22Rv1 (cell line): ENCODE data around the gene IRAK4.

Experiments
- H3K27ac ChIP-seq: fragments of 450-650 bp; 2 replicates; pipeline ENCODE4 v1.5.1; 2017
- ZFX ChIP-seq: fragments of 450-650 bp; IDR thresholded peaks from 2 replicates; pipeline ENCODE4 v1.6.1; 2017; ENCODE audit warnings: antibody characterized with exemption, borderline replicate concordance
- TF ChIP-seq, protein P1 (sequence below): fragments of 450-650 bp; IDR thresholded peaks from 2 replicates; pipeline ENCODE4 v1.5.1; 2017; ENCODE audit warnings: mild to moderate bottlenecking

IRAK4 gene

DNA sequence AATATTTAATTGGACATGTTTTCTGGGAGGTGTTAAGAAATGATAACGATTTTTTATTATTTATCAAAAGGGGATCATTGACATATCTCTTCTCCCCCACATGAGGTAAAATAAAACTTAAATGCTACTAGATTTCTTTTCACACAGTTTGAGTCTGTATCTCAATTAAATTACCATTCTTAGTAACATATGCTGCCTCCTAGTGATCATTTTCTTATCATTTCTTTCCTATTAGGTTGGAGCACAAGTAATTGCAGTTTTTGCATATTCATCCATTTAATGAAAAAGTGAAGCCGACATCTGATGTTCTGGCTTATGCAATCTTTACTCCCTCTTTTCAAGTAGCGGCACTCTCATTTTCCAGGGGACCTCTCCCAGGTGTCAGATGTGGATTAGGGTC, 25.1 kb upstream of the IRAK4 start:
- TF ChIP-seq ZFX, result no peak
- TF ChIP-seq, protein P1, sequence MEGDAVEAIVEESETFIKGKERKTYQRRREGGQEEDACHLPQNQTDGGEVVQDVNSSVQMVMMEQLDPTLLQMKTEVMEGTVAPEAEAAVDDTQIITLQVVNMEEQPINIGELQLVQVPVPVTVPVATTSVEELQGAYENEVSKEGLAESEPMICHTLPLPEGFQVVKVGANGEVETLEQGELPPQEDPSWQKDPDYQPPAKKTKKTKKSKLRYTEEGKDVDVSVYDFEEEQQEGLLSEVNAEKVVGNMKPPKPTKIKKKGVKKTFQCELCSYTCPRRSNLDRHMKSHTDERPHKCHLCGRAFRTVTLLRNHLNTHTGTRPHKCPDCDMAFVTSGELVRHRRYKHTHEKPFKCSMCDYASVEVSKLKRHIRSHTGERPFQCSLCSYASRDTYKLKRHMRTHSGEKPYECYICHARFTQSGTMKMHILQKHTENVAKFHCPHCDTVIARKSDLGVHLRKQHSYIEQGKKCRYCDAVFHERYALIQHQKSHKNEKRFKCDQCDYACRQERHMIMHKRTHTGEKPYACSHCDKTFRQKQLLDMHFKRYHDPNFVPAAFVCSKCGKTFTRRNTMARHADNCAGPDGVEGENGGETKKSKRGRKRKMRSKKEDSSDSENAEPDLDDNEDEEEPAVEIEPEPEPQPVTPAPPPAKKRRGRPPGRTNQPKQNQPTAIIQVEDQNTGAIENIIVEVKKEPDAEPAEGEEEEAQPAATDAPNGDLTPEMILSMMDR, result peak; percentile 37; the same call in 1 of the 2 replicates

DNA sequence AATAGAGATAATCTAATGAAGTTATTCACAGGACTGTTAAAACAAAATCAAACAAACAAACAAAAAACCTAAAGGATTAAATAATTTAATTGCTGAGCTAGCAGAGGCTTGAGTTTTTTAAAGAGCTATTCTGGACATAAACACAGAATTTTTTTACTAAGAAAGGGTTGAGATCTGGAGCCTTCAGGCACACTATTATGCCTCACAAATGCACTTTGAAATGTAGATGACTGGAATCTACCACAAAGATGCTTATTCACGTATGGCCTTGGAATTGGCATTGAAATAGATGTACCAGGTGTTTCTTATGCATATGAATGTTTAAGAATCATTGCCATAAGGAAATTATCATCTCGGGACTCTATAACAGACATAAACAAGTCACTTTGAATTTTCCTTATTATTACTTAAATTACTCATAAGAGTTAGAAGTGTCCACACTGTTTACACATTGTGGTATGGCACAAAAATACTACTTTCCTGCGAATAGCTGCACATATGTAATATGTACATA, 21.8 kb upstream of the IRAK4 start:
- no peak overlapping the region for H3K27ac ChIP-seq
- TF ChIP-seq ZFX, result no peak
- TF ChIP-seq, protein P1, result no peak

More for the DNA sequence above, 25.1 kb upstream of the IRAK4 start:
- no peak overlapping the region for H3K27ac ChIP-seq

GRCh38 chr12:43737646-43738045, 21.1 kb upstream of the IRAK4 start:
- TF ChIP-seq ZFX, result no peak
- TF ChIP-seq, protein P1, result no peak
- H3K27ac ChIP-seq, result no peak overlapping the region

GRCh38 chr12:43740511-43741100, 18.1 kb upstream of the IRAK4 start:
- no peak overlapping the region for H3K27ac ChIP-seq
- TF ChIP-seq, protein P1, result no peak
- TF ChIP-seq ZFX, result no peak

DNA sequence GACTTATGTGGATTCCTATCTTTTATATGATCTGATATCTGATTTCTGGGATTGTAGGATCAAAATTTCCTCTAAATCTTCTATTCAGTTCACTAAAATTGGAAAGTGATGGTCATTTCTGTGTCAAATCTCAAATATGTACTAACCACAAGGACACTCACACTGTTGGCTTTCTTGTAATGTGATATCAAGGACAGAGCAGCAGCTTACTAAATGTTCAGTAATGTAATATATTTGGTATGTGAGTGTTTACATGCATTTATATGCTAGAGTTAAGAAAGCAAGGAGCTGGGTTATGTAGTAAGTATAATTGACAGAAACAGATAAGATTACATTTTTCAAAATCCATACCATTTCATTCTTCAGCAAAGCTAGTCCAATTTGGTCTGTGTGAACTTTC, 16.6 kb upstream of the IRAK4 start:
- H3K27ac ChIP-seq, result no peak overlapping the region
- TF ChIP-seq, protein P1, result no peak
- no peak for TF ChIP-seq ZFX

GRCh38 chr12:43744826-43745225, 13.9 kb upstream of the IRAK4 start:
- TF ChIP-seq, protein P1, result no peak
- TF ChIP-seq ZFX, result no peak
- H3K27ac ChIP-seq, result no peak overlapping the region

DNA sequence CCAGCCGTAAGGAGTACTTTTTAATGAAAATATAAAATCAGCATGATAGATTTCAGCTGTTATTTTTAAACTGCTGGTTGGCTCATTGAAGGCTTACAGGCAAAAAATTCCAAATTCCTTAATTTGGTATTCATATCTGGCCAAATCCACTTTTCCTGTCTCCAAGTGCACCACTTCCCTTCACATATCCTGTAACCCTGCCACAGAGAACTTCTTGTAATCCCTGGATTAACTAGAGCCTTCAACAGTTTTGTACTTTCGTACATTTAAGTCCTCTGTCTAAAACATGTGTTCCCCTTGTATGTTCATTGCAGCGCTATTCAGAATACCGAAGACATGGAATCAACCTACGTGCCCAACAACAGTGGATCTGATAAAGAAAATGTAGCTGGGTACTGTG, 9.7 kb upstream of the IRAK4 start:
- H3K27ac ChIP-seq, result no peak overlapping the region
- no peak for TF ChIP-seq ZFX
- TF ChIP-seq, protein P1, result no peak
